LNCAP (cell line): ENCODE data around the gene KPRP.

Experiments used
- CTCF ChIP-seq: fragments of 450-650 bp; IDR thresholded peaks from 2 replicates; pipeline ENCODE4 v1.5.1; 2017; ENCODE audit warnings: mild to moderate bottlenecking

Gene KPRP

GRCh38 chr1:152743371-152744145, 14.3 kb upstream of the KPRP start:
- no peak for TF ChIP-seq CTCF

GRCh38 chr1:152745289-152745704, 12.5 kb upstream of the KPRP start:
- peak; percentile 54; the same call in 1 of the 2 replicates for TF ChIP-seq CTCF

GRCh38 chr1:152745765-152746444, 11.9 kb upstream of the KPRP start:
- no peak for TF ChIP-seq CTCF

- no peak for TF ChIP-seq CTCF
Measured at GRCh38 chr1:152747831-152748230, 10.0 kb upstream of the KPRP start.

- TF ChIP-seq CTCF = no peak
Measured at GRCh38 chr1:152752225-152752624, 5.6 kb upstream of the KPRP start.

GRCh38 chr1:152753586-152753985, 4.2 kb upstream of the KPRP start:
- no peak for TF ChIP-seq CTCF

GRCh38 chr1:152756872-152757271, 953 bp upstream of the KPRP start:
- TF ChIP-seq CTCF = no peak
